WTC11 (cell line): ENCODE measurements around the gene SUPT5H. TPM values are rescaled to one million over a fixed set of nuclear protein-coding genes. Genes with fewer than 3 reads are reported as not detected.
A peak's percentile ranks its signal among the peaks of the same experiment; 100 is the strongest.

ENCODE experiments used
- ATAC-seq: fragments of 200-7000 bp; cut with Tn5 transposase; 2 replicates; pipeline ENCODE4 v1.10.0; 2021; ENCODE audit warnings: mild to moderate bottlenecking, moderate library complexity
- CTCF ChIA-PET: fragments of 300-600 bp; sonication (Branson Sonifier 250); formaldehyde crosslinking; loops from one replicate; lab custom pipeline; 2021; ENCODE audit warnings: antibody characterized with exemption; lab: Charles Lee
- POLR2A ChIA-PET: fragments of 350-600 bp; sonication (Branson Sonifier 250); formaldehyde crosslinking; loops from one replicate; lab custom pipeline; 2021; ENCODE audit warnings: antibody characterized with exemption; lab: Charles Lee
- DNase-seq: peaks from one replicate; pipeline ENCODE4 v3.0.0; 2021; ENCODE audit warnings: low spot score
- H3K27ac Mint-ChIP-seq: 2 replicates; pipeline ENCODE4 v1.8.0; 2021; ENCODE audit warnings: mixed read lengths
- H3K27me3 Mint-ChIP-seq: 2 replicates; pipeline ENCODE4 v1.8.0; 2021; ENCODE audit warnings: low read depth, mild to moderate bottlenecking, moderate library complexity, mixed read lengths
- H3K36me3 Mint-ChIP-seq: 2 replicates; pipeline ENCODE4 v1.8.0; 2021; ENCODE audit warnings: mixed read lengths
- H3K4me1 Mint-ChIP-seq: 2 replicates; pipeline ENCODE4 v1.8.0; 2022; ENCODE audit warnings: mixed read lengths
- H3K4me3 Mint-ChIP-seq: 2 replicates; pipeline ENCODE4 v1.8.0; 2021; ENCODE audit warnings: mild to moderate bottlenecking, moderate library complexity, mixed read lengths
- H3K9me3 Mint-ChIP-seq: 2 replicates; pipeline ENCODE4 v1.8.0; 2021; ENCODE audit warnings: mixed read lengths
- ARID4B ChIP-seq: sonication (generic); formaldehyde crosslinking; IDR thresholded peaks from 2 replicates; pipeline ENCODE4 v1.8.0; 2023; ENCODE audit warnings: missing genetic modification reagents, mild to moderate bottlenecking, borderline replicate concordance
- CREB1 ChIP-seq: sonication (generic); formaldehyde crosslinking; IDR thresholded peaks from 2 replicates; pipeline ENCODE4 v1.8.0; 2023; ENCODE audit warnings: mild to moderate bottlenecking, missing genetic modification reagents
- CREM ChIP-seq: sonication (generic); formaldehyde crosslinking; IDR thresholded peaks from 2 replicates; pipeline ENCODE4 v1.8.1; 2022; ENCODE audit warnings: mild to moderate bottlenecking, missing genetic modification reagents, moderate library complexity
- FOXK1 ChIP-seq: sonication (generic); formaldehyde crosslinking; IDR thresholded peaks from 2 replicates; pipeline ENCODE4 v1.8.0; 2022; ENCODE audit warnings: mild to moderate bottlenecking, moderate library complexity, missing genetic modification reagents
- FOXP1 ChIP-seq: sonication (generic); formaldehyde crosslinking; IDR thresholded peaks from 2 replicates; pipeline ENCODE4 v1.8.0; 2022; ENCODE audit warnings: missing genetic modification reagents, mild to moderate bottlenecking, moderate library complexity, borderline replicate concordance
- GABPB1 ChIP-seq: sonication (generic); formaldehyde crosslinking; IDR thresholded peaks from 2 replicates; pipeline ENCODE4 v1.8.1; 2023; ENCODE audit warnings: mild to moderate bottlenecking, missing genetic modification reagents
- GRHL2 ChIP-seq: fragments of 250-450 bp; sonication (Bioruptor Pico); IDR thresholded peaks from 2 replicates; pipeline ENCODE4 v1.8.0; 2022; ENCODE audit warnings: mild to moderate bottlenecking, moderate library complexity; ENCODE audit not compliant: insufficient replicate concordance, severe bottlenecking
- JUN ChIP-seq: sonication (generic); formaldehyde crosslinking; IDR thresholded peaks from 2 replicates; pipeline ENCODE4 v1.8.0; 2023; ENCODE audit warnings: mild to moderate bottlenecking, missing genetic modification reagents
- MYBL2 ChIP-seq: sonication (generic); formaldehyde crosslinking; IDR thresholded peaks from 2 replicates; pipeline ENCODE4 v1.8.1; 2023; ENCODE audit warnings: mild to moderate bottlenecking, moderate library complexity, missing genetic modification reagents
- NR2C2 ChIP-seq: sonication (generic); formaldehyde crosslinking; IDR thresholded peaks from 2 replicates; pipeline ENCODE4 v1.8.0; 2022; ENCODE audit warnings: mild to moderate bottlenecking, missing genetic modification reagents
- SP1 ChIP-seq: sonication (generic); formaldehyde crosslinking; conservative IDR thresholded peaks from 2 replicates; pipeline ENCODE4 v1.8.1; 2022; ENCODE audit warnings: missing genetic modification reagents
- TCF7 ChIP-seq: sonication (generic); formaldehyde crosslinking; IDR thresholded peaks from 2 replicates; pipeline ENCODE4 v1.8.0; 2022; ENCODE audit warnings: mild to moderate bottlenecking, low read depth, missing genetic modification reagents, moderate library complexity
- ZNF317 ChIP-seq: sonication (generic); formaldehyde crosslinking; IDR thresholded peaks from 2 replicates; pipeline ENCODE4 v1.8.1; 2023; ENCODE audit warnings: low read depth, mild to moderate bottlenecking, moderate library complexity, missing genetic modification reagents, borderline replicate concordance
- ZNF396 ChIP-seq: fragments of 250-450 bp; sonication (Bioruptor Pico); IDR thresholded peaks from 2 replicates; pipeline ENCODE4 v1.8.0; 2021; ENCODE audit warnings: mild to moderate bottlenecking, moderate library complexity, borderline replicate concordance
- total RNA-seq: library from RNA; stranded (reverse); gene quantifications from 3 replicates; pipeline ENCODE4 v1.2.3, GENCODE V29; 2021
- TF ChIP-seq, protein P1 (sequence below): sonication (generic); formaldehyde crosslinking; IDR thresholded peaks from 2 replicates; pipeline ENCODE4 v1.8.0; 2022; ENCODE audit warnings: mild to moderate bottlenecking, missing genetic modification reagents
- TF ChIP-seq, protein P2 (sequence below): sonication (generic); formaldehyde crosslinking; IDR thresholded peaks from 2 replicates; pipeline ENCODE4 v1.8.1; 2023; ENCODE audit warnings: mild to moderate bottlenecking, missing genetic modification reagents
- TF ChIP-seq, protein P3 (sequence below): fragments of 250-450 bp; sonication (Bioruptor Pico); IDR thresholded peaks from 2 replicates; pipeline ENCODE4 v2.1.2; 2022; ENCODE audit warnings: mild to moderate bottlenecking, moderate library complexity
- TF ChIP-seq, protein P4 (sequence below): sonication (generic); formaldehyde crosslinking; IDR thresholded peaks from 2 replicates; pipeline ENCODE4 v1.8.0; 2023; ENCODE audit warnings: missing genetic modification reagents

The SUPT5H gene
- total RNA-seq, 1 experiment from 2014 or later, result 135 TPM

DNA sequence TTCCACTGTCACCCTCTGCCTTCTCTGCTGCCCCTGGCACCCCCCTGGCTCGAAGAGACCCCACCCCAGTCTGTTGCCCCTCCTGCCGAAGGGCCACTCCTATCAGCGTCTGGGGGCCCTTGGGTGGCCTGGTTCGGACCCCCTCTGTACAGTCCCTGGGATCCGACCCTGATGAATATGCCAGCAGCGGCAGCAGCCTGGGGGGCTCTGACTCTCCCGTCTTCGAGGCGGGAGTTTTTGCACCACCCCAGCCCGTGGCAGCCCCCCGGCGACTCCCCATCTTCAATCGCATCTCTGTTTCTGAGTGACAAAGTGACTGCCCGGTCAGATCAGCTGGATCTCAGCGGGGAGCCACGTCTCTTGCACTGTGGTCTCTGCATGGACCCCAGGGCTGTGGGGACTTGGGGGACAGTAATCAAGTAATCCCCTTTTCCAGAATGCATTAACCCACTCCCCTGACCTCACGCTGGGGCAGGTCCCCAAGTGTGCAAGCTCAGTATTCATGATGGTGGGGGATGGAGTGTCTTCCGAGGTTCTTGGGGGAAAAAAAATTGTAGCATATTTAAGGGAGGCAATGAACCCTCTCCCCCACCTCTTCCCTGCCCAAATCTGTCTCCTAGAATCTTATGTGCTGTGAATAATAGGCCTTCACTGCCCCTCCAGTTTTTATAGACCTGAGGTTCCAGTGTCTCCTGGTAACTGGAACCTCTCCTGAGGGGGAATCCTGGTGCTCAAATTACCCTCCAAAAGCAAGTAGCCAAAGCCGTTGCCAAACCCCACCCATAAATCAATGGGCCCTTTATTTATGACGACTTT lies 36.8 kb upstream of the SUPT5H start (continued):
- TF ChIP-seq ZNF396 (CRISPR knock-in tag) (no peak), GRHL2 (CRISPR knock-in tag) (no peak), MYBL2 (no peak)
- TF ChIP-seq, protein P1, sequence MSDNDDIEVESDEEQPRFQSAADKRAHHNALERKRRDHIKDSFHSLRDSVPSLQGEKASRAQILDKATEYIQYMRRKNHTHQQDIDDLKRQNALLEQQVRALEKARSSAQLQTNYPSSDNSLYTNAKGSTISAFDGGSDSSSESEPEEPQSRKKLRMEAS (CRISPR knock-in tag), result no peak
- TF ChIP-seq, protein P2, sequence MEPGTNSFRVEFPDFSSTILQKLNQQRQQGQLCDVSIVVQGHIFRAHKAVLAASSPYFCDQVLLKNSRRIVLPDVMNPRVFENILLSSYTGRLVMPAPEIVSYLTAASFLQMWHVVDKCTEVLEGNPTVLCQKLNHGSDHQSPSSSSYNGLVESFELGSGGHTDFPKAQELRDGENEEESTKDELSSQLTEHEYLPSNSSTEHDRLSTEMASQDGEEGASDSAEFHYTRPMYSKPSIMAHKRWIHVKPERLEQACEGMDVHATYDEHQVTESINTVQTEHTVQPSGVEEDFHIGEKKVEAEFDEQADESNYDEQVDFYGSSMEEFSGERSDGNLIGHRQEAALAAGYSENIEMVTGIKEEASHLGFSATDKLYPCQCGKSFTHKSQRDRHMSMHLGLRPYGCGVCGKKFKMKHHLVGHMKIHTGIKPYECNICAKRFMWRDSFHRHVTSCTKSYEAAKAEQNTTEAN (CRISPR knock-in tag), result no peak
- TF ChIP-seq, protein P3, sequence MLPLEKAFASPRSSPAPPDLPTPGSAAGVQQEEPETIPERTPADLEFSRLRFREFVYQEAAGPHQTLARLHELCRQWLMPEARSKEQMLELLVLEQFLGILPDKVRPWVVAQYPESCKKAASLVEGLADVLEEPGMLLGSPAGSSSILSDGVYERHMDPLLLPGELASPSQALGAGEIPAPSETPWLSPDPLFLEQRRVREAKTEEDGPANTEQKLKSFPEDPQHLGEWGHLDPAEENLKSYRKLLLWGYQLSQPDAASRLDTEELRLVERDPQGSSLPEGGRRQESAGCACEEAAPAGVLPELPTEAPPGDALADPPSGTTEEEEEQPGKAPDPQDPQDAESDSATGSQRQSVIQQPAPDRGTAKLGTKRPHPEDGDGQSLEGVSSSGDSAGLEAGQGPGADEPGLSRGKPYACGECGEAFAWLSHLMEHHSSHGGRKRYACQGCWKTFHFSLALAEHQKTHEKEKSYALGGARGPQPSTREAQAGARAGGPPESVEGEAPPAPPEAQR (CRISPR knock-in tag), result no peak

- Mint-ChIP-seq H3K27me3 (no peaks in the 10 kb centered on the region), H3K27ac (peak overlapping the region; percentile 87)
Observed at GRCh38 chr19:39409208-39410016, 36.0 kb upstream of the SUPT5H start.

More at GRCh38 chr19:39409208-39410016, 36.0 kb upstream of the SUPT5H start:
- TF ChIP-seq GABPB1, result 0 out of 2 replicates have a peak, but pooled peaks have one; percentile 48
- 0 out of 2 replicates have a peak, but pooled peaks have one; percentile 38 for TF ChIP-seq FOXK1 (CRISPR knock-in tag)
- TF ChIP-seq, protein P4, sequence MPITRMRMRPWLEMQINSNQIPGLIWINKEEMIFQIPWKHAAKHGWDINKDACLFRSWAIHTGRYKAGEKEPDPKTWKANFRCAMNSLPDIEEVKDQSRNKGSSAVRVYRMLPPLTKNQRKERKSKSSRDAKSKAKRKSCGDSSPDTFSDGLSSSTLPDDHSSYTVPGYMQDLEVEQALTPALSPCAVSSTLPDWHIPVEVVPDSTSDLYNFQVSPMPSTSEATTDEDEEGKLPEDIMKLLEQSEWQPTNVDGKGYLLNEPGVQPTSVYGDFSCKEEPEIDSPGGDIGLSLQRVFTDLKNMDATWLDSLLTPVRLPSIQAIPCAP (CRISPR knock-in tag), result no peak
- TF ChIP-seq JUN, result 0 out of 2 replicates have a peak, but pooled peaks have one; percentile 59
- no peak for TF ChIP-seq NR2C2
- peak; percentile 70 for TF ChIP-seq SP1 (CRISPR knock-in tag)
- 0 out of 2 replicates have a peak, but pooled peaks have one; percentile 24 for TF ChIP-seq ARID4B (CRISPR knock-in tag)
- TF ChIP-seq CREM (CRISPR knock-in tag), result peak; percentile 92
- TF ChIP-seq, protein P3 (CRISPR knock-in tag), result no peak
- TF ChIP-seq FOXP1, result peak; percentile 16; the same call in 1 of the 2 replicates
- no peak for TF ChIP-seq CREB1
- TF ChIP-seq TCF7 (CRISPR knock-in tag), result no peak
- no peak for TF ChIP-seq ZNF317 (CRISPR knock-in tag)
- Mint-ChIP-seq H3K4me1 (peaks cover 52% of the 10 kb centered on the region), H3K4me3 (peak overlapping the region; percentile 99), H3K36me3 (peaks cover 8% of the 10 kb centered on the region; the same call in 1 of the 2 replicates), H3K9me3 (no peaks in the 10 kb centered on the region)
- ChIA-PET CTCF (interaction anchor here (1.0 to 4.3 kb wide), 2 partner anchors 12 to 18 kb away, joined by 3 to 38 read pairs; partner anchors contain the start of genes MED29 and PAF1), POLR2A (interaction anchor here (0.6 to 2.2 kb wide), 4 partner anchors 18 to 284 kb away, joined by 3 to 9 read pairs (median 6); partner anchors contain the start of genes MED29, PAF1, PAK4 and RPS16)
- ATAC-seq (no peak), DNase-seq (peak; percentile 96)
